HepG2 (cell line): Measurements from ENCODE around the gene CNNM3.

Experiments
- RBFOX2 ChIP-seq: fragments of 200-400 bp; formaldehyde crosslinking; IDR thresholded peaks from 2 replicates; pipeline ENCODE4 v1.6.1; 2017; ENCODE audit warnings: low read depth, mild to moderate bottlenecking, low read length
- ZNF124 ChIP-seq: sonication (generic); formaldehyde crosslinking; IDR thresholded peaks from 2 replicates; pipeline ENCODE4 v1.4.0; 2020; ENCODE audit warnings: missing genetic modification reagents
- ZNF30 ChIP-seq: sonication (generic); formaldehyde crosslinking; IDR thresholded peaks from 2 replicates; pipeline ENCODE4 v1.5.0; 2020; ENCODE audit warnings: mild to moderate bottlenecking, missing genetic modification reagents
- TF ChIP-seq, protein P1 (sequence below): sonication (generic); formaldehyde crosslinking; IDR thresholded peaks from 2 replicates; pipeline ENCODE4 v1.5.0; 2020; ENCODE audit warnings: mild to moderate bottlenecking, missing genetic modification reagents, moderate library complexity

DNA sequence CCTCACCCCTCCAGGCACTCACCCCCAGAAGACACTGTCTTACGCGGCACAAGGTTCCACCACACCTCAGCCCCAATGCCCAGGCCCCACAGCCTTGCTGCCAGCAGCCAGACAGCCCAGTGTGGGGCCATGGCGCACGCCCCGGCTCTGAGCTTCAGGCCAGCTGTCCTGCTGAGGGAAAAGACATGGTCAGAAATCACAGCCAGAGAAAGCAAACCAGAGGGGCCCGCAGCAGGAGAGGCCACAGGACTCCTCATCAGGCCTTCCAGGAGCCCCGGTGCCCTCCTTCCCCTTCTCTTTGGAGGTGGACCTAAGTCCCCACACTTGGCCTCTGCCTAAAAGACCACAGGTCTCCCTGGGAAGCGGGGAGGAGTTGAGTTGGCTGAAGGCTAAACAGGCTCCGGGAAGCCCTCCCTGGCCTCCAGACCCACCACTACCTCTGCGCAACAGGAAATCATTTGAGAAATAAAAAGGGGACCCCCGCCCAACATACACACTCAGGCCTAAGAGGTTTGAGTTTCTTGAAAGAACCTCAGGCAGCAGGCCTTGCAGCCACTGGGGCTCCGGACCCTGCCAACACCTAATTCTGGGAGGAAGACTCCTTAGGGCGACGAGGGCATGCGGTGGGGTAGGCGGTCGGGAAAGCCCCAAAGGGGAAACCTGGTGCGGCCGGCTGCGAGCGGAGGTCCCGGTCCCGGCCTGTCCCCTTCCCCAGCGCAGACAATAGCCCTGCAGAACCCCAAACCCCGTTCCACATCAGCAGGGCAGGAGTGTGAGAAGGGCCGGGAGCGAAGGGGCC is 51.9 kb downstream of the CNNM3 start:
- TF ChIP-seq, protein P1, sequence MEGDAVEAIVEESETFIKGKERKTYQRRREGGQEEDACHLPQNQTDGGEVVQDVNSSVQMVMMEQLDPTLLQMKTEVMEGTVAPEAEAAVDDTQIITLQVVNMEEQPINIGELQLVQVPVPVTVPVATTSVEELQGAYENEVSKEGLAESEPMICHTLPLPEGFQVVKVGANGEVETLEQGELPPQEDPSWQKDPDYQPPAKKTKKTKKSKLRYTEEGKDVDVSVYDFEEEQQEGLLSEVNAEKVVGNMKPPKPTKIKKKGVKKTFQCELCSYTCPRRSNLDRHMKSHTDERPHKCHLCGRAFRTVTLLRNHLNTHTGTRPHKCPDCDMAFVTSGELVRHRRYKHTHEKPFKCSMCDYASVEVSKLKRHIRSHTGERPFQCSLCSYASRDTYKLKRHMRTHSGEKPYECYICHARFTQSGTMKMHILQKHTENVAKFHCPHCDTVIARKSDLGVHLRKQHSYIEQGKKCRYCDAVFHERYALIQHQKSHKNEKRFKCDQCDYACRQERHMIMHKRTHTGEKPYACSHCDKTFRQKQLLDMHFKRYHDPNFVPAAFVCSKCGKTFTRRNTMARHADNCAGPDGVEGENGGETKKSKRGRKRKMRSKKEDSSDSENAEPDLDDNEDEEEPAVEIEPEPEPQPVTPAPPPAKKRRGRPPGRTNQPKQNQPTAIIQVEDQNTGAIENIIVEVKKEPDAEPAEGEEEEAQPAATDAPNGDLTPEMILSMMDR (CRISPR knock-in tag) = no peak
- TF ChIP-seq RBFOX2 = no peak; the same call in 1 of the 2 replicates
- no peak for TF ChIP-seq ZNF30 (CRISPR knock-in tag)
- no peak for TF ChIP-seq ZNF124
